Pancreas (tissue), 10 donors: ENCODE measurements around the gene STAT6. TPM values are rescaled to one million over a fixed set of nuclear protein-coding genes. Genes with fewer than 3 reads are reported as not detected.
A peak's percentile ranks its signal among the peaks of the same experiment; 100 is the strongest.

Source experiments
- ATAC-seq, 4 donors: fragments of 200-7000 bp; cut with Tn5 transposase; one replicate each; pipeline versions ENCODE4 v1.8.0 to v1.9.1; 2020; ENCODE audit warnings: mild to moderate bottlenecking in 4 of 4, moderate library complexity in 4 of 4
- DNase-seq, 6 donors: peaks; one replicate each; pipeline ENCODE4 v3.0.0-alpha.2; 2020
- FAIRE-seq: peaks from 2 replicates; lab custom pipeline; 2012; peaks lifted over from hg19 to GRCh38; lab: Jason Lieb, UNC
- H3K27ac ChIP-seq, 4 donors: fragments of 200-600 bp; sonication (generic); 1 replicate in 3 of 4; 2 replicates in 1 of 4; pipeline versions ENCODE4 v1.5.0 to v1.8.0; 2020
- H3K27me3 ChIP-seq, 4 donors: fragments of 200-600 bp; one replicate each; pipeline ENCODE4 v1.8.0; 2021
- H3K36me3 ChIP-seq, 3 donors: fragments of 200-600 bp; sonication (generic) in 1 of 3; one replicate each; pipeline versions ENCODE4 v1.5.0 to v1.8.0; 2020 to 2021
- H3K4me1 ChIP-seq, 3 donors: fragments of 200-600 bp; one replicate each; pipeline ENCODE4 v1.8.0; 2021
- H3K4me3 ChIP-seq, 4 donors: fragments of 200-600 bp; sonication (generic) in 2 of 4; one replicate each; pipeline versions ENCODE4 v1.5.0 to v1.8.0; 2020 to 2021
- H3K9me3 ChIP-seq, 4 donors: fragments of 200-600 bp; one replicate each; pipeline ENCODE4 v1.8.0; 2021
- WGBS, 2 donors: extraction: QIAGEN DNeasy Blood & Tissue Kit; methylation state at CpG; one replicate each; pipeline ENCODE4 v1.1.7; 2013; 5-methylcytosine and 5-hydroxymethylcytosine counted together
- intact Hi-C, 3 donors: fragments of 100-400 bp; cut with DNase I; formaldehyde crosslinking; loops; one replicate each; pipeline versions ENCODE4 v1.11.1 to v1.14.2; 2022
- polyA plus RNA-seq, 2 donors: library from polyadenylated mRNA; stranded (reverse); fragments of 200-250 nt; gene quantifications; one replicate each; pipeline ENCODE4 v1.2.3, GENCODE V29; 2013
- total RNA-seq, 6 donors: library from RNA; stranded (reverse); fragmentation: NEBNext Ultra II Directional in 4 of 6; extraction: Animal tissue kit (Norgen Biotek cat#: 25700) in 4 of 6; gene quantifications; one replicate each; pipeline versions ENCODE4 v1.2.1 to v1.2.4, GENCODE V29; 2021 to 2023
- TF ChIP-seq, protein P1 (sequence below), 4 donors: fragments of 200-600 bp; sonication (generic) in 3 of 4; IDR thresholded peaks; one replicate each; pipeline versions ENCODE4 v1.5.0 to v1.8.0; 2021; ENCODE audit warnings: antibody characterized with exemption in 4 of 4
- donor health status: healthy with polysubstance abuse.
- donor health status: DM: no; HTN: no; CAD: no; lungs with moderate emphysema.
- donor health status: DM: no; HTN: no; CAD: no.
- donor health status: control.
- donor health status: control.
- donor health status: Bipolar disorder and iron deficiency.
- donor health status: DM: yes; HTN: yes; CAD: no.
- donor health status: DM: no; HTN: no; CAD: no.
- donor health status: DM: no; HTN: no; CAD: no.
- donor health status: DM: yes; HTN: yes; CAD: no.

The STAT6 gene
- total and polyA plus RNA-seq, 8 donors, result 31.0 to 141 (median 56.2) TPM

DNA sequence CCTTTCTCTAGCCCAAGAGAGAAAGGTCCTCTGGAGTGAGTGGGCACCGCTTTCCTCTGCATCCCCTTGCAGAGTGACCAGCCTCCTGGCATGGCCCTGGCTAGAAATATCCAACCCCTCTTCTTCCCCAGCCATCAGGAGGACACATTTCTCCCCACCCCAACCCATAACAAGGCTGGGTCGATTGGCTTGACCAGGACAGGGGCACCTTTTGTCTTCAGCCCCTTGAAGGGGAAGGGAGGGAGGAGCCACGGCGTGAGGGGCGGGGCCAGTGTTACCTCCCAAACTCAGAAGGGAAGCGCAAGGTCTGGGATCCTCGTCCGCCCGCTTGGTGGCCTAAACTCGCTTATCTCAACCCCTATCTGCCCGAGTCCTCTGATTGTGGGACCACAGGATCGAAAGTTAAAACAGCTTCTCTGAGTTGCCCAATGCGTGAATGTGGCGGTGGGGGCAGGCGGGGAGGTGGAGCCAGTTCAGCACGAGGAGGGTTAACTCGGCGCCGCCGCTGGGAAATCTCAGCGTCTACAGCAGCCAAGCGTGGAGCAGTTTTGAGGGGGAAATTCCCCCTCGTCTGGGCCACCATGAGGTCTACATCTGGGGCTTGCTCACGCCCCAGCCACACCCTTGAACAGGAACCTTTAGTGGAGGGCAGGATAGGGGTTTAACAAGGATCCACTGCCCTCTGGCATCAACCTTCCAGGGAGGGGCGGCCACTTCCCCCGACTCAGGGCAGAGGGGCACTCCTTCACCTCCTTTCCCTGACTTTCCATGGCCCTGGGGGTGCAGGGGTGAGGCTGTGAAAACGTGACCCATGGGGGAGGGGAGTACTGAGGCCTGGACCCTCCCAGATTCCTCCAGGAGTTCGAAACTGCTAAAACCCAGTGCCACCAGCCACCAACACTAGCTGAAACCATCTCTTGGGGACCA lies 795 bp downstream of the STAT6 start:
- TF ChIP-seq, protein P1, sequence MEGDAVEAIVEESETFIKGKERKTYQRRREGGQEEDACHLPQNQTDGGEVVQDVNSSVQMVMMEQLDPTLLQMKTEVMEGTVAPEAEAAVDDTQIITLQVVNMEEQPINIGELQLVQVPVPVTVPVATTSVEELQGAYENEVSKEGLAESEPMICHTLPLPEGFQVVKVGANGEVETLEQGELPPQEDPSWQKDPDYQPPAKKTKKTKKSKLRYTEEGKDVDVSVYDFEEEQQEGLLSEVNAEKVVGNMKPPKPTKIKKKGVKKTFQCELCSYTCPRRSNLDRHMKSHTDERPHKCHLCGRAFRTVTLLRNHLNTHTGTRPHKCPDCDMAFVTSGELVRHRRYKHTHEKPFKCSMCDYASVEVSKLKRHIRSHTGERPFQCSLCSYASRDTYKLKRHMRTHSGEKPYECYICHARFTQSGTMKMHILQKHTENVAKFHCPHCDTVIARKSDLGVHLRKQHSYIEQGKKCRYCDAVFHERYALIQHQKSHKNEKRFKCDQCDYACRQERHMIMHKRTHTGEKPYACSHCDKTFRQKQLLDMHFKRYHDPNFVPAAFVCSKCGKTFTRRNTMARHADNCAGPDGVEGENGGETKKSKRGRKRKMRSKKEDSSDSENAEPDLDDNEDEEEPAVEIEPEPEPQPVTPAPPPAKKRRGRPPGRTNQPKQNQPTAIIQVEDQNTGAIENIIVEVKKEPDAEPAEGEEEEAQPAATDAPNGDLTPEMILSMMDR (IDR thresholded peaks at IDR 0.05), result no peak
- WGBS, 2 donors, result 4% methylated on average over 28 of the region's 28 CpGs
- Histone ChIP-seq H3K36me3 (peaks cover 0 to 9% (median 0%) of the 10 kb centered on the region in 3 donors), H3K9me3 (no peaks in the 10 kb centered on the region), H3K27me3 (no peaks in the 10 kb centered on the region), H3K27ac (peak overlapping the region; percentile 96 to 98 (median 97)), H3K4me1 (peaks cover 0 to 11% (median 0%) of the 10 kb centered on the region in 3 donors), H3K4me3 (peak overlapping the region; percentile 38 to 71 (median 68))
- FAIRE-seq (no peak), ATAC-seq (peak; percentile 3 to 20 (median 18)), DNase-seq (peak in 5 of 6 donors; percentile 38 to 80 (median 62))
- intact Hi-C loops, result loop anchor here in 2 of 3 donors (5.0 kb wide), 2 partner anchors 38 to 43 kb away; no protein-coding TSS in a partner anchor

DNA sequence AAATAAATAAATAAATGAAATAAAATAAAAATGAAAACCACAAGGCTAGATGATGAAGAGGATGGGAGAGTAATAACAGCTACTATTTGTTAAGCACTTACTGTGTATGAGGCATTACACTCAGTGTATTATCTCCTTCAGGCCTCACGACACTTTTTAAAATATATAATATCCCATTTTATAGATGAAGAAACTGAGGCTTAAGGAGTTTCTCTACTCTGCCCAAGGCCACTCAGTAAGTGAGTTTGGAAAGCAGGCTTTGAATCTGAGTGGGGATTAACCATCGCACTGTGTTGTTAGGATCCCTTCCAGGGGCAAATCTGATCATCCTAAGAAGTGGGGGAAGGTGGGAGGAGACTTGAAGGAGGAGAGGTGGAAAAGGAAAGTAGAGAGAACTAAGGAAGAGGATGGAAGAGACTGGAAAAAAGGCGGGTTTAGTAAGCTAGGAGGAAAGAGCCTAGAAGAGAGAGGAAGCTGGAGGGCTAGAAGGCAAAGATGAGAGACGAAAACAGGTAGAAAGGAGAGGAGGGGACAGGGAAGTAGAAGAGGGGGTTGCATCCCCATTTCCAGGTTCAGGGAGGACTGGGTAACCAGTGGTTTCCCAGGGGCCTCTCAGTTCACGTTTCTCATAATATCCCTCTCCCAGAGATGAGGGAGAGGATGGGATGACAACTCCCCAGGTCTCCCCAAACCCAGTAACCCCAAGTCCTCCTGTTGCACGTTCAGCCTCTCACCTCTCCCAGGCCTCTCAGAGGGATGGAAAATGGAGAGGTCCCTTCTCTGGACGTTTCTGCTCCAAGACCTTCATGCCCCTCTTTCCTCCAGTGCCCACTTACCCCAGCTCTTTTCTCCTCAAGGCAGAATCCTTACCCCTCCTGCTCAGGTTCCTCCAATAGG lies 1.7 kb downstream of the STAT6 start:
- Histone ChIP-seq H3K36me3 (peaks cover 0 to 9% (median 0%) of the 10 kb centered on the region in 3 donors), H3K9me3 (no peaks in the 10 kb centered on the region), H3K27me3 (no peaks in the 10 kb centered on the region), H3K4me1 (peaks cover 0 to 11% (median 0%) of the 10 kb centered on the region in 3 donors), H3K4me3 (peak overlapping the region in 3 of 4 donors; percentile 38 to 71 (median 66)), H3K27ac (peak overlapping the region in 2 of 4 donors; percentile 97 to 98)
- FAIRE-seq (no peak), ATAC-seq (no peak), DNase-seq (no peak)
- intact Hi-C loops, result loop anchor here in 2 of 3 donors (5.0 kb wide), 2 partner anchors 37 to 42 kb away; no protein-coding TSS in a partner anchor
- TF ChIP-seq, protein P1 (IDR thresholded peaks at IDR 0.05), result no peak
- 58 to 59% methylated on average over 7 of the region's 7 CpGs for WGBS, 2 donors

- Histone ChIP-seq H3K4me1 (peaks cover 0 to 10% (median 0%) of the 10 kb centered on the region in 3 donors), H3K27me3 (no peaks in the 10 kb centered on the region), H3K36me3 (peaks cover 0 to 9% (median 0%) of the 10 kb centered on the region in 3 donors), H3K27ac (no peak overlapping the region), H3K9me3 (no peaks in the 10 kb centered on the region), H3K4me3 (no peak overlapping the region)
- FAIRE-seq (no peak), ATAC-seq (no peak), DNase-seq (no peak)
- WGBS, 2 donors, result 71 to 78% methylated on average over 7 of the region's 7 CpGs
- intact Hi-C loops, result no loop called here
- TF ChIP-seq, protein P1 (IDR thresholded peaks at IDR 0.05), result no peak
Measured at GRCh38 chr12:57107456-57108155, 3.6 kb downstream of the STAT6 start.

- H3K4me3 ChIP-seq, result no peak overlapping the region
- TF ChIP-seq, protein P1 (IDR thresholded peaks at IDR 0.05), result no peak
- no peaks in the 10 kb centered on the region for H3K9me3 ChIP-seq
- peak in 1 of 6 donors; percentile 58 for DNase-seq
- ATAC-seq, result no peak
- no peak for FAIRE-seq
- WGBS, 2 donors, result 79 to 87% methylated on average over 9 of the region's 9 CpGs
- no peaks in the 10 kb centered on the region for H3K27me3 ChIP-seq
- intact Hi-C loops, result no loop called here
- peaks cover 0 to 7% (median 0%) of the 10 kb centered on the region in 3 donors for H3K4me1 ChIP-seq
- H3K27ac ChIP-seq, result no peak overlapping the region
- H3K36me3 ChIP-seq, result peaks cover 0 to 9% (median 0%) of the 10 kb centered on the region in 3 donors
Measured at GRCh38 chr12:57106021-57106708, 5.0 kb downstream of the STAT6 start.
